ENCODE results near the gene OXSR1.
"Not testable (repeated sequence)": the region's sequence is repeated elsewhere in the genome, so short reads cannot be mapped to it uniquely, and the experiment has no call there.

Gene OXSR1

DNA sequence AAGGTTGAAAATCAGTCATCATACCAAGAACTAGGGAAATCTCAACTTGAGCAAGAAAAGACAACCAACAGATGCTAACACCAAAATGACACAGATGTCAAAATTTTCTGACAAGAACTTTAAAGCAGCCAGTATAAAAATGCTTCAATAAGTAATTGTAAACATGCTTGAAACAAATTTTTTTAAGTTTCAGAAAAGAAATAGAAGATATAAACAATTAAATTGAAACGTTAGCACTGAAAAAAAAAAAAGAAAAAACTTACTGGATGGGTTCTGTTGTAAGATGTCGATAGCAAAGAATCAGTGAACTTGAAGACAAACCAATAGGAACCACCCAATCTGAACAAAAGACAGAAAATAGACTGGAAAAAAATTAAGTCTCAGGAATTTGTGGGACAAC lies 18.8 kb upstream of the OXSR1 start:
- DNase-seq = no peak

DNA sequence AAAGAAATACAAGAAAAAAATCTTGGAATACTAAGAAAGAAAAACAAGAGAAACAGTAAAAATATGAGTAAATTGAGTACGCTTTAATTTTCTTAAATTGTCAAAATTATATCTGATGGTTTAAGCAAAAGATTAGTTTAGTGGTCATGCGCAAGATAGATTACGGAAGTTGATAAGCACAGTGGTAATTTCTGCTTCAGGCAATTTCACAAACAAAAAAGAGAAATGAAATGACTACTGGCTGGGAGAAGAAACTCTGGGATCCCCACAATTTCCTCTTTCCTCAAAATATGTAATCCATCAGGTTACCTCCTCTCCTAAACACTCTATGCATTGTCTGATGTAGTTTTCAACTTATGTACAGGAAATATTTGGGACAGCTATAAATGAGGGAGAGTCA lies 17.9 kb upstream of the OXSR1 start:
- DNase-seq = no peak

DNA sequence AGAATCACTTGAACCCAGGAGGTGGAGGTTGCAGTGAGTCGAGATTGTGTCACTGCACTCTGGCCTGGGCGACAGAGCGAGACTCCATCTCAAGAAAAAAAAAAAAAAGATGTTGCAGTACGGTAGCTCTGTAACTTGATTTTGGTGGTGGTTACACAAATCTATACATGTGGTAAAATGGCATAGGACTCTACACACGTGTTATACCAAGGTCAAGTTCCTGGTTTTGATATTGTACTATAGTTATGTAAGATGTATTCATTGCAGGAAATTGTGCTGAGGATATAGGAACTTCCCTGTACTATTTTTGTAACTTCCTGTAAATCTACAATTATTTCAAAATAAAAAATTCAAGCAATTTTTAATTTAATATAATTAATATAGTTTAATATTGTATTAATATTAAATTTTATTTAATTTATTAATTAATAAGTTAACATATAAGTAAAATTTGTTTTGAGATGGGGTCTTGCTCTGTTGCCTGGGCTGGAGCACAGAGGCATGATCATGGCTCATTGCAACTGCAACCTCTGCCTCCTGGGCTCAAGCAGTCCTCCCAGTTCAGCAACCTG lies 16.9 kb upstream of the OXSR1 start:
- no peak for DNase-seq

DNA sequence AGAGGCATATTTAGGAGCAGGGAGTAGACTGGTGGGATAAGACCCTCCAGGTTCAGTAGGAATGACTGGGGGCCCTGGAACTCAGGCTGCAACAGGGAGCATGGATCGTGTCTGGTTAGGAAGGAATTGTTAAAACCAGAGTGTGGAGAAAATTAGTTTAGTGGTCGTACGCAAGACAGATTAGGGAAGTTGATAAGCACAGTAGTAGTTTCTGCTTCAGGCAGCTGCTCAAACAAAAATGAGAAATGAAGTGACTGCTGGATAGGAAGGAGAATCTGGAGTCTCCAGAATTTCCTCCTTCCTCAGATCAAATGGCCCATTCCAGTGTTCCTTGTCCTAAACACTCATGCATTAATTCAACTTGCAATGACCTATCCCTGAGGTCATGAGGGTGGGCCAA lies 15.6 kb upstream of the OXSR1 start:
- DNase-seq = no peak

- no peak for DNase-seq
These were observed 14.4 kb upstream of the OXSR1 start for GRCh38 chr3:38150780-38151528.

GRCh38 chr3:38151667-38152265 lies 13.6 kb upstream of the OXSR1 start:
- DNase-seq = no peak

DNA sequence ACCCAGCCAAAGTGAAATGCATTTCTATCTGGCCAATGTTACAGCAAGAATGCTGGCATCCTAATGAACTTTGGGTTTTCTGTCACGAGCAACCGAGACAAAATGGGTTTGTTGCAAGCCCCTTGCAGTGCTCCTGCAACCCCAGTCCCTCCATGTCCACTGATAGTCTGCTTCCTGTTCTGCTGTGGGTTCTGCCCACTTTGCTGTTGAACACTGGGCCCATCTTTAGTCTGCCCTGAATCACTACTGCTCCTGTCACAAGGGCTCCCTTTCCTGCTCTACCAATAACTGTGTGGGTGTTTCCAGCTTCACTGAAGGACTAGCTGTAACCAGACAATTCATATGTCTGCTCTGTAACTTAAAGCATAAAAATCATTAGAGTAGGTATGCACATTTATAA lies 12.7 kb upstream of the OXSR1 start:
- DNase-seq = no peak

DNA sequence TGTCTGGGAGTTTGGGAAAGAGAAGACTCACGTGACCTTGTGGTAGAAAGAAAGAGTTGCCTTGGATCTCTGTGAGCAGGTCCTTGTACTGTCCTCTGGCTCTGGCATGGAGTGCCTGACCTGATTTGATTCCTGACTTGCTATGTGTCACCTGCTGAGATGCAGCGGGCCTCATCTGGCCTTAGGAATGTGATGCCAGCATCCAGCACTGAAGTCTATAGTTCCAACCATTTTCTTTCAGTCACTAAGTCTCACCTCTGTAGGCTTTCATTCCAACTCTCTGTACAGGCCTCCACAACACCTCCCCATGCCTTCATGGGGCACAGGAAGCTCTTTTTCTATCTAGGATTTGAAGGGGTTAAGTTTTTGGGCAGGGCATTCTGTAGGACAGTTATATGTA lies 12.1 kb upstream of the OXSR1 start:
- no peak for DNase-seq

GRCh38 chr3:38154033-38154494 lies 11.3 kb upstream of the OXSR1 start:
- no peak for DNase-seq

- DNase-seq = no peak
These were observed 10.6 kb upstream of the OXSR1 start for GRCh38 chr3:38154625-38155255.

- no peak for DNase-seq
These were observed 9.5 kb upstream of the OXSR1 start for GRCh38 chr3:38155825-38156224.

DNA sequence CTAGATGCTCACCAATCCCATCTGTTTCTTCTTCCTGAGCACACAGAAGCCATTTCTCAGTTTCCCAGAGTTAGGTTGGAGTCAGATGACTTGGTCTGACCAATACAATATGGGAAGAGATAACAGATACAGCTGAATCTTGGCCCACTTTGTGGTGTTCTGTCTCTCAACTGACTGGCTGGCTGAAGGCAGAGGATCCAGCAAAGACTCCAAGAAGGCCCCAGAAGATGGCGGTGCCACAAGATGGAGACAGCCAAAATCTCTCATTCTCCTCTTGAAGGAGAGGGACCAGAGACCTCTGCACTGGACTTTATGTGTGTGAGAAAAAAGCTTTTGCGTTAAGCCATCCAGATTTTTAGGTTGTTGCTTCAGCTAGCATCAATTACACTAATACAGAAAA lies 8.2 kb upstream of the OXSR1 start:
- DNase-seq = no peak

DNA sequence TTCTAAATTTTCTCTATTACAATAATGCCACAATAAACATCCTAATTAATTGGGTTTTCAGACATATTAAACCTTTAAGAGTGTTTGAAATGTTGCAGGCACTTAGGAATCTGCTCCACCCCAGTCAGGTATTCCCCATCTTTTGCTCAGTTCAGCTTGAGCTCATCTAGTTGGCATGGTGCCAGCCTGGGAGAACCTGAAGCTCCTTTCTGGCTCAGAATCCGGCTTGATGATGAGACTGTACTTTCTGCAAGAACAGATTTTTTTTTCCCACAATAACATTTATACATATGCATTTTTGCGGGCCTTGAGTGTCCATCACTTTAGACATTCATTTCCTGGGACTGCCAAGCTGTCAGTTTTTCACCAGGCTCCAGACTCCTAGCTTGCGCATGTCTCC lies 7.7 kb upstream of the OXSR1 start:
- no peak for DNase-seq

DNA sequence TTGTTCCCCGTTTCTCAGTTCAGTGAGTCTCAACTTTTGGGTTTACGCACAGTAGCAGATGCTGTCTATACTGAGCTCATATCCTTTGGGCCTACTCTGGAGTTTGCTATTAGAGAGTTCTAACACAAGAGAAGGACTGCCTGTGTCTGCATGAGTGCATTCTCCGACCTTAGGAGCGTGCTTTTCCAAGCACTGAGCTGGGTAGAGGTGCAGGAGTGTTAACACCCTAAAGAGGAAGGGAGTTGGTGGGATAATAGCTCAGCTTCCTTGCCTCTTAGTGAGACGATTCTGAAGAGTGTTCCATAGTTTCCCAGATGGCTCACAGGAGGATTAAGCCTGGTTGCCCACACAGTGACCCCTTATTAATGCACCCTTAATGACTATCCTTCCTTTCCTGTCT lies 6.9 kb upstream of the OXSR1 start:
- DNase-seq = no peak

GRCh38 chr3:38160704-38161103 lies 4.6 kb upstream of the OXSR1 start:
- not testable (repeated sequence) for DNase-seq

DNA sequence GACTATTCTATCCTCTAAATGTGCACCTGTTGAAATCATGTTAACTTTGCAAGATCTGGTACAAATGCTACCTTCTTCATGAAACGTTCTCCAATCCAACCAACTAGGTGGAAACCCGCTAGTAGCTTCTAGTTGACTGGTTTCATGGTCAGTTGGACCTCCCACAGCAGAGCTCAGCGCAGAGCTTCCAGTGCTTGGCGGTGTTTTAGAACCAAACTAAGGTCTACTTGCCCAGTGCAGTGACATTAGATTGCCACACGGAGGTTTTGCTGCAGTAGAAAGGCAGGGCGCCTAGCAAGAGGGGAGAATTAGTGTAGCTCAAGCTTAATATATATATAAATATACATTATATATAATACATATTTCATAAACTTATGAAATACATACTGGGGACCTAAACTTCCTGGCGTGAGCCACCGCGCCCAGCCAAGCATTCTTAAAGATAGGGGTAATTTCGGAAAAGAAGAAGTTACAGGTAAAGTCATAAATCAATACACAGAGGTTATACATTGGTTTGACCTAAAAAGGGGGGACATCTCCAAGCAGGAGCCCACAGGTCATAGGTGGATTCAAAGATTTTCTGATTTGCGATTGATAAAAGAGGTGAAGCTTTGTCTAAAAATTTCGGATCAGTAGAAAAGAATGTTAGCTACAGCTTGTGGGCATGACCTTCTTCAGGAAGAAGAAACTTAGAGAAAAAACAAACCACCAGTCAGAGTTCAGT lies 2.1 kb upstream of the OXSR1 start:
- no peak for DNase-seq

- DNase-seq = no peak
These were observed 1.3 kb upstream of the OXSR1 start for GRCh38 chr3:38163841-38164642.

DNA sequence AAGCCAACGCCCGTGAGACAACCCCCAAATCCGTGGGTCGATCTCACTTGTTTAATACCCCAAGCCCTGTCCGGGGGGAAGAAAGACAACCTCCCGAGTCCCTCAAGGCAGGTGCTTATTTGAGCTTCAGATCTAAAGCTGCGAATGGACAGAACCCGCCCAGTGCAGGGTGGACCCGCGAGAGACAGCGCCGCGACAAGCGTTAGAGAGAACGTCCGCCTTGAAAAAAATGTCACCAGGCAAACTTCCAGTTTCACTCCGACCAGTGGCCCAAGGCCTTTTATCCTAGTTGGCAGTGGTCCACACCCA lies 740 bp upstream of the OXSR1 start:
- DNase-seq = no peak

DNA sequence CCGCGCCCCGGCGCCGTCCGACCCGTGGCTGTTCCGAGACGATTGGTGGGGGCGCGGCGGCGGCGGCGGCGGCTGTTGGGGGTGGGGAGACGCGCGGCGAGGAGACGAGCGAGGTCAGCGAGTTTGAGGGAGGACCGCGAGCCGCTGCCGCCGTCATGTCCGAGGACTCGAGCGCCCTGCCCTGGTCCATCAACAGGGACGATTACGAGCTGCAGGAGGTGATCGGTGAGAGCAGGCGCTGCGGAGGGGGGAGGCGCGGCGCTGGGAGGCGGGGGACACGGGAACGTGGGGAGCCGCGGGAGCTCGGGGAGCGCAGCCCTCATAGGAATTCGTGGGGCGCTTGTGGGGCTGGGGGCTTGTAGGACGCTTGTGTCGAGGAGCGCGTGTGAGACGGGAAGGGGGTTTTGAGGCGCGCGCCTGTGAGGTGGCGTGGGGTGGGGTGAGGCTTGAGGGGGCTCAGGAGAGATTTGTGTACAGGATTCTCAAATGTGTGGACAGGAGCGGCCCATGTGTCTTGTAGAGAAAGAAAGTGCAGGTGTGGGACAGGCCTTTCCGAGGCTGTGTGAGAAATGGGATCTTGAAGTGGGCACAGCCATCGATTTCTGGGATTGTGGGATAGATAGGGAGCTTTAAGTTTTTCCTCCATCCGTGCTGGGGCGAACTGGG lies 518 bp downstream of the OXSR1 start:
- DNase-seq = no peak

- no peak for DNase-seq
These were observed 2.3 kb downstream of the OXSR1 start for GRCh38 chr3:38167591-38167990.

DNA sequence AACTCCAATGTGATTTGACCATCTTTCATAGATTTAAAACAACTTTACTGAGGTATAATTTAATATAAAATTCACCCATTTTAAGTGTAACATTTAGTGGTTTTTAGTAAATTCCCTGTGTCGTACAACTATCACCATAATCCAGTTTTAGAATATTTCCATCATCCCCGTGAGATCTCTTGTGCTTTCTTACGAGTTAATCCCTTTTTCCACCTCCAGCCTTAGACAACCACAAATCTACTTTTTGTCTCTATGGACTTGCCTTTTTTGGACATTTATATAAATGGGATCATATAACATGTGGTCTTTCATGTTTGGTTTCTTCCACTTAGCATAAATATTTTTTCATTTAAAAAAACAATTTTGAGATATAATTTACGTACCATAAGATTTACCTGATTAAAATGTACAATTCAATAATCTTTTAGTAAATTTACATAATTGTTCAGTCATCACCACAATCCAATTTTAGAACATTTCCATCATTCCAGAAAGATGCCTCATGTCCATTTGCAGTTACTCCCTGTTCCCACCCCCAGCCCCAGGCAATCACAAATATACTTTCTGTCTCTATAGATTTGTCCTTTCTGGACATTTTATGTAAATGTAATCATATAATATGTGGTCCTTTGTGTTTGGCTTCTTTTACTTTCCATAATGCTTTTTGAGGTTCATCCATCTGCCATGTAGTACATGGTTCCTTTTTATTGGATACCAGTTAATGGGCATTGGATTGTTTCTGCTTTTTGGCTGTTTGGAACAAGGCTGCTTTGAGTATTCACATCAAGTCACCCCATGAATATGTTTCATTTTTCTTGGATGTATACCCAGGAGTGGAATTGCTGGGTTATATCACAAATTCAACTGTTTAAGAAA lies 3.1 kb downstream of the OXSR1 start:
- DNase-seq = no peak

Measured in activated CD8-positive, alpha-beta memory T cell treated with anti-CD3 and anti-CD28 coated beads for 24 hours (primary cell).